ENCODE data around the gene ATP6V1G3.

ATP6V1G3 gene

DNA sequence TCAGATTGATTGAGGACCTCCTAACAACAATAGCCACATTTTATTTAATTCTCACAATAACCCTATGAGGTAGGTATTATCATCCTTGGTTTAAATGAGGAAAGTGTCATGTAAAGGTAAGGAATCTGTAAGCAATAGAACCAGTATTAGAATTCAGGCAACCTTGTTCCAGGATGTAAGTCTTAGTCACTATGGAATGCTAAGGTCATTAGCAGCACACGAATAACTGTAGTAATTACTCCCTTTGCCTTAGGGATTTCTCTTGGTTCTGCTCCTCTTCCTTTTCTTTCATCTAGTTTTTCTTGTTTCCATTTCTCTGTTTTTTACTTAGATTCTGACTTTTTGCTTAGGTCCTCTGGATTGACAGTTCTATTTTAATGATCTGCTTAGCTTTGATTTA lies 23.1 kb upstream of the ATP6V1G3 start:
- Histone ChIP-seq H3K4me3 (no peak overlapping the region), H3K27ac (no peak overlapping the region), H3K9ac (no peak overlapping the region), H3K36me3 (no peaks in the 10 kb centered on the region), H3K27me3 (no peaks in the 10 kb centered on the region), H3K9me3 (no peaks in the 10 kb centered on the region), H3K4me1 (0 out of 2 replicates have a peak, but pooled peaks cover 7% of the 10 kb centered on the region), H3K4me2 (no peak overlapping the region), H4K20me1 (no peaks in the 10 kb centered on the region)
- no peak for TF ChIP-seq Cebpa-rat (IDR thresholded peaks at IDR 0.05)

DNA sequence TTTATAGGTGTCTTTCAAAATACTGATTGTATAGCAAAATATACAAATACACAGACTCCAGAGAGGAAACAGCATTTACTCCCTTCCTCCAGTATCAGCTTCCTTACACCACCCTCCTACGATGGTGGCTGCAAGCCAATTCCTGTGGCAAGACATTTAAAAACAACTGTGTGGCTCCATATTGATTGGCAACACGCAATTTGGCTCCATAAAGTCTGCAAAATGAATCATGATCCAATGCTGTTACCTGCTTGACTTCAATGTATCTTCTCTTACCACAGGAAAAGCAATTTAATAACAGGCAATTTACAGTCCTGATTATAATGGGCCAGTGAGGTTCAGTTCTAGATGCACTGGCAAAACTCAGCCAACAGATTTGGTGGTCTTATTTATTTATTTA lies 19.7 kb upstream of the ATP6V1G3 start:
- Histone ChIP-seq H3K4me2 (no peak overlapping the region), H3K9ac (no peak overlapping the region), H3K27me3 (no peaks in the 10 kb centered on the region), H3K4me3 (no peak overlapping the region), H3K4me1 (peaks cover 22% of the 10 kb centered on the region), H3K36me3 (no peaks in the 10 kb centered on the region), H3K27ac (no peak overlapping the region), H4K20me1 (no peaks in the 10 kb centered on the region), H3K9me3 (no peaks in the 10 kb centered on the region)
- no peak for TF ChIP-seq Cebpa-rat (IDR thresholded peaks at IDR 0.05)

DNA sequence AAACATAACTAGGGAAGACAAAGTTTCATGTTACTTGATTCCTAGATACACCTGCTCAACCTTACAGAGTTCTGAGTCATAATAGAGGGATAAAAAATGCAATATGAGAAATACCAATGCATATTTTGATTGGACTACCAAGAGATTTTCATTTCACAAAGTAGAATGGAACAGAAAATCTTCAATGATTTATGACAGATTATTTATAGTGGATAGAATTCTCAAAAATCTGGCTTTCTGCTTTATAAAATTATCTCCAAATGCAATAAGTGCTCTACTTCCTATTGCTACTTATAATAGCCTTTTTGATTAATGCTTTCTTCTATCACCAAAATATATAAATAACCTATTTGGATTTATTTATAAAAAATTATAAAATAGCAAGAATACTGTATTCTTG lies 18.9 kb upstream of the ATP6V1G3 start:
- Histone ChIP-seq H3K4me1 (peaks cover 24% of the 10 kb centered on the region), H3K4me2 (no peak overlapping the region), H3K9ac (no peak overlapping the region), H3K9me3 (no peaks in the 10 kb centered on the region), H3K27me3 (no peaks in the 10 kb centered on the region), H3K36me3 (no peaks in the 10 kb centered on the region), H4K20me1 (no peaks in the 10 kb centered on the region), H3K4me3 (no peak overlapping the region), H3K27ac (no peak overlapping the region)
- TF ChIP-seq Cebpa-rat (IDR thresholded peaks at IDR 0.05): no peak

DNA sequence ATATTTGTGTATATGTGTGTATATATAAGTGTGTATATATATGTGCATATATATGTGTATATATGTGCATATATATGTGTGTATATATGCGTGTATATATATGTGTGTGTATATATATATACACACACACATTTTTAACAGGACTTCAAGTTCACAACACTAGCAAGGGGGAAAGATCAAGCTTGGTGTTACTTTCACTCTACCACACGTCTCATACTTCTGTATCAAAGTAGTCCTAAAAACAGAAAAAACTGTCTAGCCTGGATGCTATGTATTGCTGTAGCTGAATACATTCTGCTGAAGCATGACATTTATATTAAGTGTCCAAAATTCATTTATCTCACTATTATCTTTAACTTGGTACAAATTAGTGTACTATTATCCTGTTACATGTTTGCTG lies 17.9 kb upstream of the ATP6V1G3 start:
- H3K27me3 ChIP-seq: no peaks in the 10 kb centered on the region
- no peak overlapping the region for H3K27ac ChIP-seq
- no peaks in the 10 kb centered on the region for H3K9me3 ChIP-seq
- H3K4me2 ChIP-seq: no peak overlapping the region
- TF ChIP-seq Cebpa-rat (IDR thresholded peaks at IDR 0.05): no peak
- H4K20me1 ChIP-seq: no peaks in the 10 kb centered on the region
- peaks cover 25% of the 10 kb centered on the region for H3K4me1 ChIP-seq
- no peak overlapping the region for H3K4me3 ChIP-seq
- no peaks in the 10 kb centered on the region for H3K36me3 ChIP-seq
- H3K9ac ChIP-seq: no peak overlapping the region

DNA sequence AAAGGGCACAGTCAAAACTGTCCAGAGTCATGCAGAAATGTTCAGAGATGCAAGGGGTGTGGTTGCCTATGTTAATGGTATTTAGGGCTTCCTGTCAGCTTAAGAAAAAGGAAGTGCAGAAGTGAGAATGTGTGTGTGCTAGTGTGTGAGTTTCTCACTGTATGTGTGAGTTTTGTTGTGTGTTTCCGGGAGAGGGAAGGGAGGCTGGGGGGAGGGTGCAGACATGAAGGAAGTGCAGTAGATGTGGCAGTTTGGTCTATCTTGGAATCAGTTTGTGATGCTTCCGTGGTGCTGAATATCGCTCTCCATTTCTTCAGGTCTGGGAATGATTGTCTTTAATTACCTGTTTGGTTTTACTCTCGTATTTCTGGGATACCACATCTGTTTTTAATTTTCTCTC lies 16.5 kb upstream of the ATP6V1G3 start:
- no peak for TF ChIP-seq Cebpa-rat (IDR thresholded peaks at IDR 0.05)
- H3K27ac ChIP-seq: no peak overlapping the region

DNA sequence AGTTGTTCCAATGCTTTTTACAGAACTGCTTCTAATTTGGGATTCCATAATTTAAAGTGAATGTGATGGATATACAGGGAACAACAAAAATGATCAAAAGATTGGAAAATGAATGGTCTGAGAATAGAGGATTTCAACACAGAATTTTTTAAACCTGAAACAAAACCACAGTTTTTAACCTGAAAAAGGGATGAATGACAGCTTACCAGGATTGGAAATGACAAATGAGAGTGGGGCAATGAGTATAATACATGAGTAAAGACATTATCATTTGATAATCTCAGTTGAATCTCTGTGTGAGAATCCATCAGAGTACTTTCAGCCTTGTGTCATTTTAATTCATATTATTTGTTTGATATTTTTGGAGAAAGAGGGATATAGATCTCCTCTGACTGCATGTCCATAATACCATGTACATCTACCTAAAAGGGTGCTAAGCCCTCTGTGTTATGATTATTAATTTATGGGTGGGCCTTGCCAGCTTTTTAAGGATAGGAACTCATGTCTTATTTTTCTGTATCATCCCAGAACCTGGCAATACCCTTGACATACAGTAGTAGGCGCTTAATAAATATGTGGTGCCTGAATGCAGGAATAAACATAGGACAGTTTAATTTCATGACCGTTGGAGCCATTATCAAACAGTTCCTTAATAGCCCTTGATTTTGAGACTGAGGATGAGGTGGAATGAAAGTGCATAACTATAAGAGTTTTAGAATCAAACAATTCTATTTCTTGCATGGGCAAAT lies 12.4 kb upstream of the ATP6V1G3 start:
- Histone ChIP-seq H3K9ac (no peak overlapping the region), H3K27ac (no peak overlapping the region), H3K4me2 (no peak overlapping the region), H3K4me1 (peaks cover 18% of the 10 kb centered on the region), H3K4me3 (no peak overlapping the region), H3K27me3 (no peaks in the 10 kb centered on the region), H3K9me3 (no peaks in the 10 kb centered on the region), H4K20me1 (no peaks in the 10 kb centered on the region), H3K36me3 (no peaks in the 10 kb centered on the region)
- TF ChIP-seq Cebpa-rat (IDR thresholded peaks at IDR 0.05): no peak

More for the DNA sequence above, 16.5 kb upstream of the ATP6V1G3 start:
- no peak overlapping the region; the same call in 1 of the 2 replicates for H3K4me3 ChIP-seq
- H3K9me3 ChIP-seq: no peaks in the 10 kb centered on the region
- peak overlapping the region; percentile 51 for H3K4me2 ChIP-seq
- no peaks in the 10 kb centered on the region for H3K27me3 ChIP-seq
- H3K36me3 ChIP-seq: no peaks in the 10 kb centered on the region
- H4K20me1 ChIP-seq: no peaks in the 10 kb centered on the region
- H3K4me1 ChIP-seq: peaks cover 25% of the 10 kb centered on the region
- H3K9ac ChIP-seq: no peak overlapping the region

DNA sequence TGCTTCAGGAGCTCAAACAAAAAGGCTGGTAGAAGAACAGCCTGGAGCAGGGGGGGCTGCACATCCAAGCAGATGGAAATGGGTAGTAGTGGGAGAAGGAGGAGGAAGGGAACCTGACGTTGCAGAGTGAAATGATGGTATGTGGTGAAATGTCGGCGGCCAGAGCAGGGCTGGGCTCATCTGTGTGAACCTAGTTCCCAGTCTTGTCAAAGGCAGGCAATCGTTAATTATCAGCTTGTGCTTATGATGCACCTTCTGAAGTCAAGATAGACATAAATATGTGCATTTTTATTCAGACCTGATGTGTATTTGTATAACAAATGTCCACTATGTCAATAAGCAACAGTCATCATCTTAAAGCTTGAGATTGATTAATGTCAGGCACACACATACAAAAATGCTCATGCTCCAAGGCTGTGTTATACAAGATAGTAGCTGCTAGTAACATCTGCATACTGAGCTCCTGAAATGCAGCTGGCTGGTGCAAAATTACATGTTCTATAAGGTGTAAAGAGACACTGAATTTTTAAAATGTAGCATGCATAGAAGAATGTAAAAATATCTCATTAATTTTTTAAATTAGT lies 10.6 kb upstream of the ATP6V1G3 start:
- H3K27me3 ChIP-seq: no peaks in the 10 kb centered on the region
- 0 out of 2 replicates have a peak, but pooled peaks cover 3% of the 10 kb centered on the region for H3K4me1 ChIP-seq
- H3K36me3 ChIP-seq: no peaks in the 10 kb centered on the region
- no peaks in the 10 kb centered on the region for H3K9me3 ChIP-seq
- no peaks in the 10 kb centered on the region for H4K20me1 ChIP-seq
- H3K4me3 ChIP-seq: no peak overlapping the region
- no peak overlapping the region for H3K9ac ChIP-seq
- no peak for TF ChIP-seq Cebpa-rat (IDR thresholded peaks at IDR 0.05)
- no peak overlapping the region for H3K27ac ChIP-seq
- H3K4me2 ChIP-seq: no peak overlapping the region

DNA sequence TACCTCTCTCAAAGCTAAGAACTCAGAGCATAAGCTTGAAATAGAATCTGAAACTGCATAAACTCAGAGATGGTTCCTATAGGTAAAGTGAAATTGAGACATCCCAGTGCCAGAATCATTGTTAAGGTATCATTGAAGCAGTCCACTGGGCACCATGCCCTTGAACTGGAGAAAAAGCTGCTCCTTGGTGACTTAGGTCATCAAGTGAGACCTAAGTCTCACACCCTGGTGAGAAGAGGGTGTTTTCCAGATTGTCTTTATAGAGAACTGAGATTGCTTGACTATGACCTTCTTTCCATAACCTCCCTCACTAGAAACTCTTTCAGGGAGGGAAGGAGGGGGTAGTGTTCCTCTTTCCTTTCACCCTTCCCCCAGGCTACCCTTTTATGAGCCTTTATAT lies 9.4 kb upstream of the ATP6V1G3 start:
- Histone ChIP-seq H3K9ac (no peak overlapping the region), H3K36me3 (no peaks in the 10 kb centered on the region), H3K4me3 (no peak overlapping the region), H3K27ac (no peak overlapping the region), H3K4me1 (0 out of 2 replicates have a peak, but pooled peaks cover 3% of the 10 kb centered on the region), H3K9me3 (no peaks in the 10 kb centered on the region), H3K4me2 (peak overlapping the region; percentile 18; the same call in 1 of the 2 replicates), H4K20me1 (no peaks in the 10 kb centered on the region), H3K27me3 (no peaks in the 10 kb centered on the region)
- TF ChIP-seq Cebpa-rat (IDR thresholded peaks at IDR 0.05): no peak

DNA sequence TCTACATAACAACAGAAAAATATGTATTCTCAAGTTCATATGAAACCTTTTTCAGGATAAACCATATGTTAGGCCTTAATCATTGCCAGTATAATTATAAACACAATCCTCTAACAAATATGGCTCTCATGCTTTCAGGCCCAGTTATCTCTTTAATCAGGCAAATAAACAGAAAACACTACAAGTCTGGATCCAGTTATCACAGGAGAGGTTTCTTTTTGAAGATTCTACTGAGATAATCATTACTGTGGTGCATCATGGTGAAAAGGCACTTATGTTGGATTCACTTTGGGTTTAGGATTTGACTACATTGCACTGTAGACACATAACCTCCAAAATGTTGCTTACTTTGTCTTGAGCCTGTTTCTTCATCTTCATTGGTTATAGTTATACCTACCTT lies 8.4 kb upstream of the ATP6V1G3 start:
- Histone ChIP-seq H3K9me3 (no peaks in the 10 kb centered on the region), H3K36me3 (no peaks in the 10 kb centered on the region), H3K9ac (no peak overlapping the region), H3K27me3 (no peaks in the 10 kb centered on the region), H3K4me1 (no peaks in the 10 kb centered on the region), H3K27ac (no peak overlapping the region), H3K4me2 (no peak overlapping the region), H3K4me3 (no peak overlapping the region), H4K20me1 (no peaks in the 10 kb centered on the region)
- TF ChIP-seq Cebpa-rat (IDR thresholded peaks at IDR 0.05): no peak

DNA sequence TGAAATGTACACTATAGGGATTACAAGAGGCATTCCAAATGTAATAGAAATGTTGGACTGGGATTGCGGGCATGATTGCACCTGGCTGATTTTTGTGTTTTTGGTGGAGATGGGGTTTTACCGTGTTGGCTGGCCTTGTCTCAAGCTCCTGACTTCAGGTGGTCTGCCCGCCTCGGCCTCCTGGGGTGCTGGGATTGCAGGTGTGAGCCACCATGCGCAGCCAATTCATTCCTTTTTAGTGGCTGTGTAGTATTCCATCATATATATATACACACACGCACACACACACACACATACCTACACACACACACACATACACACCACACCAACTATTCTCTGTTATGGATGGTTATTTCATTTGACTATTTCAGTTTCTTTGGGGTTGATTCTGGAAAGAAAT lies 4.7 kb upstream of the ATP6V1G3 start:
- Histone ChIP-seq H3K4me1 (no peaks in the 10 kb centered on the region), H3K27me3 (no peaks in the 10 kb centered on the region), H3K4me2 (no peak overlapping the region), H3K27ac (no peak overlapping the region), H3K9me3 (no peaks in the 10 kb centered on the region), H3K36me3 (no peaks in the 10 kb centered on the region), H3K9ac (no peak overlapping the region), H3K4me3 (no peak overlapping the region), H4K20me1 (no peaks in the 10 kb centered on the region)
- no peak for TF ChIP-seq Cebpa-rat (IDR thresholded peaks at IDR 0.05)
